Coronary artery (tissue), 2 donors: Measurements from ENCODE around the gene KRIT1.
A peak's percentile ranks its signal among the peaks of the same experiment; 100 is the strongest.

Experiments used
- DNase-seq: peaks from one replicate; pipeline ENCODE4 v3.0.0-alpha.2; 2017; ENCODE audit warnings: low spot score
- H3K27ac ChIP-seq, 2 donors: fragments of 200-600 bp; sonication (generic); one replicate each; pipeline ENCODE4 v1.5.1; 2016 to 2019
- H3K4me3 ChIP-seq: fragments of 200-600 bp; sonication (generic); 2 replicates; pipeline ENCODE4 v1.5.1; 2016; ENCODE audit warnings: mild to moderate bottlenecking, moderate library complexity
- TF ChIP-seq, protein P1 (sequence below): fragments of 200-600 bp; sonication (generic); IDR thresholded peaks from one replicate; pipeline ENCODE4 v1.5.1; 2019; ENCODE audit warnings: antibody characterized with exemption

KRIT1 gene

DNA sequence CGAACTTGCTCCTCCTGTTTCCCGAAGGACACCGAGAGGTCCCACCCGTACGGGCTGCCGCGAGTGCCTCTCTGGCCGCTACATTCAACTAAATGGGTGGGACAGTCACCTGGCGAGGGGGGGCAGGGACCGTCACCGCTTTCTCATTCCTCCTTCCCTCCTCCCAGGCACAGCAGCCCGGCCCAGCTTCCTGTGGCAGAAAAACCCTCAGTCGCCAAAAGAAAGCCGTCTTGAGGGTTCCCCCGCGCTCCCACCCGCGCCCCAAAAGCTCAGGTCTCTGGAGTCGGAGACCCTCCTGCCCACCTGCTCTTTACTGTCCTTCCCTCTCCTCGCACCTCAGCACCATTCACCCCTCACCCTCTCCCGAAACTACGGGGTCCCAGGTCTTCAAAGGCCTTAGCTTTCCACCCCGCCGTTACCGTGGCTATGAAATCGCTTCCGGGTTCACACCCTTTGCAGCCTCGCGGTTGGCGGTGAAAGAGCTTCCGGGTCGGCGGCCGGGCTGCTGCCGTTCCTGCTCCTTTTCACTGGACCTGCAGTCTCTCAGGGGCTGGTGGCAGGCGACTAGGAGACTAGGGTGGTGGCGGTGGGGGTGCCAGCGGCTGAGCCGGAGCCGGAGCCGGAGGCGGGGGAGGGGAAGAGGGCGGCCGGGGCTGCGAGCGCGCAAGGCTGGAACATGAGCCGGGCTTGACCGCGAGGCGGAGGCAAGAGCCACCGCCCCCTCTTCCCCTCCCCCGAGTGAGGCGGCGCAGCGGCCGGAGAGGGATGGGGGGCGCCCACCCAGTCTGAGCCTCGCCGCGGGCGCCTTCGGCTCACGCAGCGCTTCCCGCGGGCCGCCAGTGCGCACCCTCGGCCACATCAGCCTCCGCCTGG is at the start of gene KRIT1, which contains the start of gene ANKIB1:
KRIT1 (minus strand) TSS at position 428 of the 873 bp plus-strand sequence. CDS start 3,779 bp downstream, outside the sequence.
ANKIB1 (plus strand) TSS at position 488 of the 873 bp plus-strand sequence. CDS start 49,005 bp downstream, outside the sequence.
- Histone ChIP-seq H3K4me3 (peak within 1 kb of the TSS; percentile 91), H3K27ac (peak within 1 kb of the TSS; percentile 94)
- DNase-seq = peak; percentile 93
- TF ChIP-seq, protein P1, sequence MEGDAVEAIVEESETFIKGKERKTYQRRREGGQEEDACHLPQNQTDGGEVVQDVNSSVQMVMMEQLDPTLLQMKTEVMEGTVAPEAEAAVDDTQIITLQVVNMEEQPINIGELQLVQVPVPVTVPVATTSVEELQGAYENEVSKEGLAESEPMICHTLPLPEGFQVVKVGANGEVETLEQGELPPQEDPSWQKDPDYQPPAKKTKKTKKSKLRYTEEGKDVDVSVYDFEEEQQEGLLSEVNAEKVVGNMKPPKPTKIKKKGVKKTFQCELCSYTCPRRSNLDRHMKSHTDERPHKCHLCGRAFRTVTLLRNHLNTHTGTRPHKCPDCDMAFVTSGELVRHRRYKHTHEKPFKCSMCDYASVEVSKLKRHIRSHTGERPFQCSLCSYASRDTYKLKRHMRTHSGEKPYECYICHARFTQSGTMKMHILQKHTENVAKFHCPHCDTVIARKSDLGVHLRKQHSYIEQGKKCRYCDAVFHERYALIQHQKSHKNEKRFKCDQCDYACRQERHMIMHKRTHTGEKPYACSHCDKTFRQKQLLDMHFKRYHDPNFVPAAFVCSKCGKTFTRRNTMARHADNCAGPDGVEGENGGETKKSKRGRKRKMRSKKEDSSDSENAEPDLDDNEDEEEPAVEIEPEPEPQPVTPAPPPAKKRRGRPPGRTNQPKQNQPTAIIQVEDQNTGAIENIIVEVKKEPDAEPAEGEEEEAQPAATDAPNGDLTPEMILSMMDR = no peak

- TF ChIP-seq, protein P1 = no peak
- H3K27ac ChIP-seq = peak overlapping the region in 1 of 2 donors; percentile 59
- H3K4me3 ChIP-seq = no peak overlapping the region
- DNase-seq = no peak
Measured at GRCh38 chr7:92295391-92295790, 49.7 kb upstream of the KRIT1 start.

- TF ChIP-seq, protein P1 = no peak
- DNase-seq = no peak
- H3K27ac ChIP-seq = peak overlapping the region; percentile 34 to 35
- H3K4me3 ChIP-seq = peak overlapping the region; percentile 50
Measured at GRCh38 chr7:92293896-92294590, 48.3 kb upstream of the KRIT1 start.

GRCh38 chr7:92292981-92293380 is 47.3 kb upstream of the KRIT1 start:
- Histone ChIP-seq H3K4me3 (no peak overlapping the region), H3K27ac (no peak overlapping the region)
- DNase-seq = no peak
- TF ChIP-seq, protein P1 = no peak

DNA sequence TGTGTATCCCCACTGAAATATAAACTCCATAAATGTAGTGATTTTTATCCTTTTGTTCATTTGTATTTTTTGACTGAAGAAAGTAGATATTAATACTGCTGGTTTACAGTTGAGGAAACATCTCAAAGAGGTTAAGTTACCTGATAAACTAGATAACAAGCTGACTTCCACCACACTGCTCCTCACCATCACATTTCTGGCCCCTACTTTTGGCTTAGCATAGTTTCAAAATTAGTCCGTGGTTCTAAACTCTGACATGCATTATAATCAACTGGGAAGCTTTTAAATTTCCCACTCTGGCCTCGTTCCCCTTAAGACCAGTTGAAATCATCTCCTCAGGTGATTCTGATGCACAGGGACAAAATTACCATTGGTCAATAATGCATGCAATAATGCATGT is 43.6 kb upstream of the KRIT1 start:
- Histone ChIP-seq H3K27ac (no peak overlapping the region), H3K4me3 (no peak overlapping the region)
- TF ChIP-seq, protein P1 = no peak
- no peak for DNase-seq

- TF ChIP-seq, protein P1 = no peak
- no peak overlapping the region for H3K4me3 ChIP-seq
- H3K27ac ChIP-seq = no peak overlapping the region
- no peak for DNase-seq
Measured at GRCh38 chr7:92282930-92283329, 37.2 kb upstream of the KRIT1 start.
